ENCODE results near the gene WDR6.

DNA sequence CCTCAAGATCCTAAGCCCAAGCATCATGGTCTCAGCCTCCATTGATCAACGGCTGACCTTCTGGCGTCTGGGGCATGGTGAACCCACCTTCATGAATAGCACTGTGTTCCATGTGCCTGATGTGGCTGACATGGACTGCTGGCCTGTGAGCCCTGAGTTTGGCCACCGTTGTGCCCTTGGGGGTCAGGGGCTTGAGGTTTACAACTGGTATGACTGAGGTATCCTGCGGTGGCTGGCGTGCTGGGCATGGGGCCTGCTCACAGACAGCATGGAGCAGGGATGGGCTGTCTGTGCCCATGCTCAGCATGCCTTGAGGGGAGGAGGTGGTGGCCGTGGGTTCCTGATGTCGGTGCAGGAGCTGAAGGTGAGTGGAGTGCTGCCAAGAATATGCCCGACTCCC lies 7.9 kb downstream of the WDR6 start:
- TF ChIP-seq, protein P1, sequence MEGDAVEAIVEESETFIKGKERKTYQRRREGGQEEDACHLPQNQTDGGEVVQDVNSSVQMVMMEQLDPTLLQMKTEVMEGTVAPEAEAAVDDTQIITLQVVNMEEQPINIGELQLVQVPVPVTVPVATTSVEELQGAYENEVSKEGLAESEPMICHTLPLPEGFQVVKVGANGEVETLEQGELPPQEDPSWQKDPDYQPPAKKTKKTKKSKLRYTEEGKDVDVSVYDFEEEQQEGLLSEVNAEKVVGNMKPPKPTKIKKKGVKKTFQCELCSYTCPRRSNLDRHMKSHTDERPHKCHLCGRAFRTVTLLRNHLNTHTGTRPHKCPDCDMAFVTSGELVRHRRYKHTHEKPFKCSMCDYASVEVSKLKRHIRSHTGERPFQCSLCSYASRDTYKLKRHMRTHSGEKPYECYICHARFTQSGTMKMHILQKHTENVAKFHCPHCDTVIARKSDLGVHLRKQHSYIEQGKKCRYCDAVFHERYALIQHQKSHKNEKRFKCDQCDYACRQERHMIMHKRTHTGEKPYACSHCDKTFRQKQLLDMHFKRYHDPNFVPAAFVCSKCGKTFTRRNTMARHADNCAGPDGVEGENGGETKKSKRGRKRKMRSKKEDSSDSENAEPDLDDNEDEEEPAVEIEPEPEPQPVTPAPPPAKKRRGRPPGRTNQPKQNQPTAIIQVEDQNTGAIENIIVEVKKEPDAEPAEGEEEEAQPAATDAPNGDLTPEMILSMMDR (IDR thresholded peaks at IDR 0.05): no peak
- no peak for TF ChIP-seq POLR2A (IDR thresholded peaks at IDR 0.05)
- TF ChIP-seq EP300 (IDR thresholded peaks at IDR 0.05): no peak
